Measurements from ENCODE around the gene FAM110D.

FAM110D gene

DNA sequence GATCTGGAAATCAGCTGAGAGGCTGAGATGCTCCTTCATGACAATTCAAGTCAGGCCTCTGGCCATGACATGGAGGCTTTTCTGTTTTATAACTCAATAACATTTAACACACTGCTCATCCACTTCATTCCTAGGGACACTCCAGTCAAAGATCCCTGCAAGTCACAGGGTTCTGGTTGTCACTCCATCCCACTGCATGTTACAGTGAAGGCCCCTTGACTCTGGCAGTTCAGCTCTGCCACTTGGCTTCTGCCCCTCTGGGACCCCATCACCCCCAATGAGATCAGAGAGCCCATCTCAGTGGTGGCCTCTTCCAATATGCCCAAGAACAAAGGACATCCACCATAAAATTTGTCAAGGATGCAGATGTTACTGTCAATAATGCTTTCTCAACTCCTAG is 10.0 kb upstream of the FAM110D start:
- Mint-ChIP-seq H3K4me3 (no peak overlapping the region), H3K36me3 (ENCODE audit: low read depth) (no peaks in the 10 kb centered on the region), H3K27ac (no peak overlapping the region), H3K9me3 (no peaks in the 10 kb centered on the region), H3K27me3 (ENCODE audit: low read depth) (peaks cover 49% of the 10 kb centered on the region), H3K4me1 (ENCODE audit: low read depth) (peaks cover 3% of the 10 kb centered on the region)

DNA sequence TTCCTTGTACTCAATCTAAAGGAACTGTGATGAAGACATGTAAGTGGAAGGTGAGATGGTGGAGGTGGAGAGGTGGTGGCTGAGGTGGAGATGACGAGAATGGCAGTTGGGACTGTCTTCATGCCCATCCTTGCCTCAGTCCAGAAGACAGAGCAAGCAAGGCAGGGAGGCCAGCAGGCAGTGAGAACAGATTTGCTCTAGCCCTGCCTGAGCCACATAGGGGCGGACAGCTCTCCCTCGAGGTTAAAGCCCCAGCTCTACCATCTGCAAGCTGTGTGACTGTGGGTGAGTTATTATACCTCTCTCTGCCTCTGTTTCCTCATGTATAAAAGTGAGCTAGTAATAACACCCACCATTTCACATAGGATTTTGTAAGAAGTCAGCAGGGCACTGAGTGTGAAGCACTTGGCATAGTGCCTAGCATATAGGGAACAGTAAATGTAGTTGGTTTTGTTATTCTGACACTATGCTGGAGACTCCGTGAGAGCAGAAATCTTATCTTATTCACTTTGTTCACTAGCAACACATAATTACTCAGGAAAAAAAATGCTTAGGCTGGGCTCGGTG is 4.8 kb upstream of the FAM110D start:
- peaks cover 75% of the 10 kb centered on the region for H3K27me3 Mint-ChIP-seq (ENCODE audit: low read depth)
- H3K36me3 Mint-ChIP-seq (ENCODE audit: low read depth): no peaks in the 10 kb centered on the region
- no peak overlapping the region for H3K27ac Mint-ChIP-seq
- no peak overlapping the region for H3K4me3 Mint-ChIP-seq
- peaks cover 2% of the 10 kb centered on the region for H3K4me1 Mint-ChIP-seq (ENCODE audit: low read depth)
- no peaks in the 10 kb centered on the region for H3K9me3 Mint-ChIP-seq

DNA sequence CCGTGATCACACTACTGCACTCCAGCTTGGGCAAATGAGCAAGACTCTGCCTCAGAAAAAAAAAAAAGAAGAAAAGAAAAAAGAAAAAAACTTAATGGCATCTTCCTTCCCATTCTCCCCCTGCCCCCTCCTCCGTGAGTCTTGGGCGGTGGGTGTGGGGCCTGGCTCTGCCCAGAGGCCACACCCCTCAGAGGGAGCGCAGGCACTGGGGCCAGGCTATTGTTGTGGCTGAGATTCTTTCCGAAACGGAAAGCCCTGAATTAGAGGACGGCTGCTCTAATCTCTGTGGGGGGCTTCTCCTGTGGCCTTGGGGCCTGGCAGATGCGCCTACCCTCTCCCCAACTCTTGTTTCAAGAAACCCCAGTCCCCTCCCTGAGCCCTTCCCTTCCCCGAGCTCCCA is 4.1 kb upstream of the FAM110D start:
- Mint-ChIP-seq H3K4me3 (no peak overlapping the region), H3K36me3 (ENCODE audit: low read depth) (no peaks in the 10 kb centered on the region), H3K27me3 (ENCODE audit: low read depth) (peaks cover 77% of the 10 kb centered on the region), H3K9me3 (no peaks in the 10 kb centered on the region), H3K4me1 (ENCODE audit: low read depth) (peaks cover 2% of the 10 kb centered on the region), H3K27ac (no peak overlapping the region)

DNA sequence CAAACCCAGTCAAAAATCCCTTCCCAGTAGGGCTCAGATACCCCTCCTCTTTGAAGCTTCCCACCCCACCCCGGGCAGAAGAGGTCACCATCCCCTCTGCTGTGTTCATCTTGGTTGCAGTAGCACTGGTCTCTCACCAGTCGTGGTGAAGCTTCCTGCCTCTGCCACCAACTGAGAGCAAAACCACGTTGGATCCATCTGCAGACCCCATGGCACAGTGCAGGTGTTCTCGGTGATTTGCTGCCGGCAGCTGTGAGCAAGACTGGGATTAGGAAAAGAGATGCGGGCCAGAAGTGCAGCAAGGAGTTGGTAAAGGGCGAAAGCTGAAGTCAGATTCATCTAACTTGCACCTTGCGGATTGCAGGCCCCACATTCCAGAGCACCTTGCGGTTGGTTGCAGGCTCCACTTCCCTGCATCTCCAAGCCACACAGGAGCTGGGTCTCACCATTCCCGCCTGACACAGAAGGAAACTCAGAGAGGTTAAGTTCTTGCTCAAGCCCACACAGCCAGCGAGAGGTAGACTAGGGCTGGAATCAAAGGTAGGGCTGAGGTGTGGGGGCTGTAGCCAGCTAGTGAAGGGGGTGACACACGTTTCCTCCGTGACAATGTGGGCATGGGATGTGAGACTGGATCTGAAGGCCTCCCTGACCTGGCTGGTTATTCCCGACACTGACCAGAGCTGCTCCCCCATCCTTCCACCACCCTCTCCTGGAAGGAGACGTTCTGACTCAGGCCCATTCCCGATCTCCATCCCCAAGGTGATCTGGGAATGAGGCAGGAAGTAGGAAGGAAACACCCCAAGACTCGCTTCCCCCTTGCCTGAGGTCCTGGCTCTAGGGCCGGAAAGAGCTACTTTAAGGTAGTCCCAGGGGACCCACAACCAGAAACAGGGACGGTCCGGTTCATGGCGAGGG is 3.3 kb upstream of the FAM110D start:
- no peak overlapping the region for H3K27ac Mint-ChIP-seq
- H3K4me3 Mint-ChIP-seq: no peak overlapping the region
- no peaks in the 10 kb centered on the region for H3K9me3 Mint-ChIP-seq
- H3K4me1 Mint-ChIP-seq (ENCODE audit: low read depth): peaks cover 2% of the 10 kb centered on the region
- peaks cover 80% of the 10 kb centered on the region for H3K27me3 Mint-ChIP-seq (ENCODE audit: low read depth)
- H3K36me3 Mint-ChIP-seq (ENCODE audit: low read depth): no peaks in the 10 kb centered on the region

DNA sequence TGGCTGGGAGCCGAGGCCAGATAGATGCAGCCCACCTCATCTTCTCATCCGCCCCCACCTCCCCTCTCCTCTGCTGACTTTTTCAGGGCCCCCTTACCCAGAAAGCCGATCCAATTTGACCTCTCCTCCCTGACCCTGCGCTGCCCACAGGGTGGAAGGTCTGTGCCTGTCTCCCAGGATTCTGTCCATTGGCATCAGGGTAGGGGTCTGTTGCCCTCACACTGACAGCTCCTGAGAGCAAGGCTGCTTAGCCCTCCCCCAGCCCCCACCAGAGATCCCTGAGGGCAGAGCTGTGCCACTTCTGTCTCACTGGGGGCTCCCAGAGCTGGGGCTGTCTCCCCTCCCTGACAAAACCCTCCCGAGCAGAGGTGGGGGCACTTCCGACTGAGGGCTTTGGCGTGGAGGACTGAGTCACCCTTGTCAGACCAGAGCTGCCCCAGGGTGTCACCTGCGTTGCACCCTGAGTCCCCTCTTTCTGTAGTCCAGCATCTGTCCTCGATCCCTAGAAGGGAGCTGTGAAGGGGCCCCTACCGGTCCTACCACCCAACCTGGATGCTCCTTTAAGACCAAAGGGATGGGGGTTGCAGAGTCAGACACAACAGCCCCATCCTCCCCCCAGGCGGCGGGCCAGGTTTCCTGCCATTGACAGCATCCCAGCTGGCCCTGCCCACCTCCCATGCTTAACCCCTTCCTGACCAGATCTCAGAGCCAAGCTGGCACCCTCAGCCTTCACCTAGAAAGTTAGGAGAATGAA is 2.4 kb upstream of the FAM110D start:
- H3K4me1 Mint-ChIP-seq (ENCODE audit: low read depth): peaks cover 3% of the 10 kb centered on the region
- no peak overlapping the region for H3K27ac Mint-ChIP-seq
- H3K4me3 Mint-ChIP-seq: no peak overlapping the region
- no peaks in the 10 kb centered on the region for H3K36me3 Mint-ChIP-seq (ENCODE audit: low read depth)
- H3K9me3 Mint-ChIP-seq: no peaks in the 10 kb centered on the region
- peaks cover 82% of the 10 kb centered on the region for H3K27me3 Mint-ChIP-seq (ENCODE audit: low read depth)

DNA sequence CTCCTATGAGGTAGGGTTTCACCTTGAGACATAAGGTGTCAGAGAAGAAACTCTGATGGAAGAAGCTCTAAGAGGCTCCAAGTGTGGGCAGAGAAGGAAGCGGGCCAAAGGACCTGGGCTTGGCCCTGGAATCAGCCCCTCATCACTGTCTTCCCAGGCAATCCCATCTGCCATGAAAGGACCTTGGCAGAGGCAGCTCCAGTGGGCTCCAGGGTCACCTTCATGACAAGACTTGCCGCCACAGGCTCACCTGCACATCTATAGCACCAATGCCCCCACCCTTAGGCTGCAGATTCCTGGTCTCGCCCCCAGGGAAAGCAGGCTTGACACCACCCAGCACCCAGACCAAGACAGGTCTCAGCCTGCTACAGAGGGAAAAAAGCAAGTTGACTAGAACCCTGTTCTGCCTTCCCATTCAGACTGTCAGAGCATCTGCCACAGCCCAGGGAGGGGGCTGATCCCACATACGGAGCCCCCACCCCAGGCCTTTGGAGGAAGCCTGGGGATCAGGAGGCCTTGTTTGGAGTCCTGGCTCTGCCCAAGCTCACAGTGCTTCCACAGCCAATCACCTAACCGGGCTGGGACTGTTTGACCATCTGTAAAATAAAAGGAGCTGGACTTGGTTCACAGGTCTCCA is 490 bp upstream of the FAM110D start:
- no peaks in the 10 kb centered on the region for H3K36me3 Mint-ChIP-seq (ENCODE audit: low read depth)
- H3K27ac Mint-ChIP-seq: no peak overlapping the region
- H3K4me3 Mint-ChIP-seq: no peak overlapping the region
- H3K27me3 Mint-ChIP-seq (ENCODE audit: low read depth): peaks cover 86% of the 10 kb centered on the region
- no peaks in the 10 kb centered on the region for H3K9me3 Mint-ChIP-seq
- H3K4me1 Mint-ChIP-seq (ENCODE audit: low read depth): peaks cover 5% of the 10 kb centered on the region

DNA sequence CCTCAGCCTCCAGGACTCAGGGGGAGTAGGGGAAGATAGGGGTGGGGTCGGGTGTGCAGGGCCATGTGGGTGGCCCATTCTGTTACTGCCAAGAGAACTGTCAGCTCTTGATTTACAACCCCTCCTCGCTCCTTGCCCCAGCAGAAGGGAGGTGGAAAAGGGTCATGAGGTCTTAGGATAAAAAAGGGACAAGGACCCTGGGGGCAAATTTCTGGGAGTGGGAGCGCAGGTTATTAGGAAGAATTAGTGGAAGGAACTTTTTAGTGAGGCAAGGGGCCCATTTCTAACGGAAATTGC is 812 bp downstream of the FAM110D start:
- Mint-ChIP-seq H3K27me3 (ENCODE audit: low read depth) (peaks cover 81% of the 10 kb centered on the region), H3K4me3 (no peak overlapping the region), H3K9me3 (no peaks in the 10 kb centered on the region), H3K27ac (no peak overlapping the region), H3K36me3 (ENCODE audit: low read depth) (no peaks in the 10 kb centered on the region), H3K4me1 (ENCODE audit: low read depth) (peaks cover 9% of the 10 kb centered on the region)

DNA sequence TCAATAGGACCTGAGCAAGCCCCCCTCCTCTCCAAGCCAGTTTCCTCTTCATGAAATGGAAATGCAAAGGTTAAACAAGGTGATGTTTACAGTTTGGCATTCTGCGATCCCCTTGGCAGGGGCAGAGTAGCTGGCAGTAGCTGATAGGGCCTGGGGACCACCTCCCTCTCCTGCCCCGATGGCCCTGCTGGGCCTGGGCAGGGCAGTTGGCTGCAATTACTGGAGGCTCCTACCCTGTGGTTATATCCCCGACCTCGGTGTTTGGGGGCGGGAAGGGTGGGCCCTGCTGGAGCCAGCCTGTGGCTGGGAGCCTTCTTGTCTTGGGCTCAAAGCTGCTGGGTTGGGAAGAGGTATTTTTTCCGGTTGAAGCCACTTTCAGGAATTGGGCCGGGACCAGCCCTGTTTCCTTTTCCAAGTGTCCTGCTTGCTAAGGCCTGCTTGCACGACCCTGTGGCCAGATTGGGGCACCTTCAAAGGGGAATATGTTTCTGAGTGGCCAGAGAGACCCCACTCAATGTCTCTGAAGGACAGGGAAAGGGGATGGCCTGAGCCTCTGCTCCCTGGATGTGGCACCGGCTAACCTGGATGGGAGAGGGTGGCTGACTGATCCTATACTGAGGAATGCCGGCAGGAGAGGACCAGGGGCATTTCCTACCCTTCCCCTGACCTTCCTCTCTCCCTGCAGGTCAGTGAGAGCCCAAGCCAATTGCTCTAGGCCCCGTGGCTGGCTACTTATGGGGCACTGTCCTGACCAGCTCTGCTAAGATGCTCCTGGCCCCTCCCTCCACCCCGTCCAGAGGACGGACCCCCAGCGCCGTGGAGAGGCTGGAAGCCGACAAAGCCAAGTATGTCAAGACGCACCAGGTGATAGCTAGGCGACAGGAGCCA is 1.9 kb downstream of the FAM110D start:
- Mint-ChIP-seq H3K36me3 (ENCODE audit: low read depth) (no peaks in the 10 kb centered on the region), H3K9me3 (no peaks in the 10 kb centered on the region), H3K4me3 (no peak overlapping the region), H3K27me3 (ENCODE audit: low read depth) (peaks cover 81% of the 10 kb centered on the region), H3K27ac (no peak overlapping the region), H3K4me1 (ENCODE audit: low read depth) (peaks cover 18% of the 10 kb centered on the region)

DNA sequence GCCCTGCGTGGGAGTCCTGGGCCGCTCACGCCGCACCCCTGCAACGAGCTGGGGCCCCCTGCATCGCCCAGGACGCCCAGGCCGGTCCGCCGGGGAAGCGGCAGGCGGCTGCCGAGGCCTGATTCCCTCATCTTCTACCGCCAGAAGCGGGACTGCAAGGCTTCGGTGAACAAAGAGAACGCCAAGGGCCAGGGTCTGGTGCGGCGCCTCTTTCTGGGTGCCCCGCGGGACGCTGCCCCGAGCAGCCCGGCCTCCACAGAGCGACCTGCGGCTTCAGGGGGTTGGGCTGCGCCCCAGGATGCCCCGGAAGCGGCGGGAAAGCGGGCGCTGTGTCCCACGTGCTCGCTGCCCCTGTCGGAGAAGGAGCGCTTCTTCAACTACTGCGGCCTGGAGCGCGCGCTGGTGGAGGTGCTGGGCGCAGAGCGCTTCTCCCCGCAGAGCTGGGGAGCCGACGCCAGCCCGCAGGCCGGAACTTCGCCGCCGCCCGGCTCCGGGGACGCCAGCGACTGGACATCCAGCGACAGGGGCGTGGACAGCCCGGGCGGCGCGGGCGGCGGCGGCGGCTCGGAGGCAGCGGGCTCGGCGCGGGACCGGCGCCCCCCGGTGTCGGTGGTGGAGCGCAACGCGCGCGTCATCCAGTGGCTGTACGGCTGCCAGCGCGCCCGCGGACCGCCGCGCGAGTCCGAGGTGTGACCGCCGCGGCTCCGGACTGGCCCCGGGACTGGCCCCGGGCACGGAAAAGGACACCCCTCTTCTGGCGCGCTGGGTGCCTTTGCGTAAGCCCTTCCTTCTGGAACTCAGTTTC is 2.7 kb downstream of the FAM110D start:
- H3K4me1 Mint-ChIP-seq (ENCODE audit: low read depth): peaks cover 21% of the 10 kb centered on the region
- no peak overlapping the region for H3K27ac Mint-ChIP-seq
- no peaks in the 10 kb centered on the region for H3K9me3 Mint-ChIP-seq
- no peaks in the 10 kb centered on the region for H3K36me3 Mint-ChIP-seq (ENCODE audit: low read depth)
- H3K27me3 Mint-ChIP-seq (ENCODE audit: low read depth): peaks cover 81% of the 10 kb centered on the region
- peak overlapping the region; percentile 44 for H3K4me3 Mint-ChIP-seq

DNA sequence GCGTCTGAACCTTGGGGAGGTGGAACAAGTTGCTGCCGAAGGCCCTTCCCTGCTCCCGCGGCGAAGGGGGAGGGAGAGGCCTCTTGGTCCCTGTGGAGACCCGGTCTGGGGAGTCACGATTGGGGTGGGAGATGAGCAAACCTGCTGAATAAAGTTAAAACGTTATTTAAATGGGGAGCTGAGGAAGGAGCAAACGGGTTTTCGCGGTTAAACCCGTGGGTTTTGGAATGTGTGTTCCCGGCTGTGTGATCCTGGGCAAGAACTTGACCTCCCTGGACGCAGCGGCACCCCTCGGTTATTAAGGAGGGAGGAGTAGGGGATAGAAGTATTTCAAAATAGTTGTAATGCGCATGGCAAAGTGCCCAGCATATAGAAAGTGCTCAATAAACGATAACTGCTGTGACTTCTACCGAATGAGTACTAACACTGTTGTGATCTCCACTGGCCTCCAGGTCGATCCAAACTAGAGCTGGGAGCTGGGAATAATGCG is 3.4 kb downstream of the FAM110D start:
- Mint-ChIP-seq H3K4me3 (peak overlapping the region; percentile 44), H3K4me1 (ENCODE audit: low read depth) (peaks cover 24% of the 10 kb centered on the region), H3K27me3 (ENCODE audit: low read depth) (peaks cover 81% of the 10 kb centered on the region), H3K9me3 (no peaks in the 10 kb centered on the region), H3K27ac (no peak overlapping the region), H3K36me3 (ENCODE audit: low read depth) (no peaks in the 10 kb centered on the region)

DNA sequence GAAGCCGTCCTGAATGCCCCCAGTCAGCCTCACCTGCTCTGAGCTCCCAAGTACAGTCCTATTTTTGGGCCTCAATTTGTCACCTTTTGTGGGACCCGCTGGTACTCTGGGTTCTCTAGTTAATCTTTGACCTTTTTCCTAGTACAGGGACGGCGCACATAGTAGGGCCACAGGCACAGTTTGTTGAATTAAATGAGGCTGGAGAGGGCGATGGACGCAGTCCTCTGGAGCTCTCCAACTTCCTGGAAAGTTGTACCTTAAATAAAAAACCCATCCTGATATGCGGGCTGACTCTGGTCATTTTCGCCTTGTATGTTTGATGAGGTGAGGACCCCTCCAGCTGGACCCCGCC is 4.8 kb downstream of the FAM110D start:
- H3K27ac Mint-ChIP-seq: no peak overlapping the region
- peaks cover 24% of the 10 kb centered on the region for H3K4me1 Mint-ChIP-seq (ENCODE audit: low read depth)
- no peaks in the 10 kb centered on the region for H3K9me3 Mint-ChIP-seq
- H3K27me3 Mint-ChIP-seq (ENCODE audit: low read depth): peaks cover 69% of the 10 kb centered on the region
- no peak overlapping the region for H3K4me3 Mint-ChIP-seq
- no peaks in the 10 kb centered on the region for H3K36me3 Mint-ChIP-seq (ENCODE audit: low read depth)

DNA sequence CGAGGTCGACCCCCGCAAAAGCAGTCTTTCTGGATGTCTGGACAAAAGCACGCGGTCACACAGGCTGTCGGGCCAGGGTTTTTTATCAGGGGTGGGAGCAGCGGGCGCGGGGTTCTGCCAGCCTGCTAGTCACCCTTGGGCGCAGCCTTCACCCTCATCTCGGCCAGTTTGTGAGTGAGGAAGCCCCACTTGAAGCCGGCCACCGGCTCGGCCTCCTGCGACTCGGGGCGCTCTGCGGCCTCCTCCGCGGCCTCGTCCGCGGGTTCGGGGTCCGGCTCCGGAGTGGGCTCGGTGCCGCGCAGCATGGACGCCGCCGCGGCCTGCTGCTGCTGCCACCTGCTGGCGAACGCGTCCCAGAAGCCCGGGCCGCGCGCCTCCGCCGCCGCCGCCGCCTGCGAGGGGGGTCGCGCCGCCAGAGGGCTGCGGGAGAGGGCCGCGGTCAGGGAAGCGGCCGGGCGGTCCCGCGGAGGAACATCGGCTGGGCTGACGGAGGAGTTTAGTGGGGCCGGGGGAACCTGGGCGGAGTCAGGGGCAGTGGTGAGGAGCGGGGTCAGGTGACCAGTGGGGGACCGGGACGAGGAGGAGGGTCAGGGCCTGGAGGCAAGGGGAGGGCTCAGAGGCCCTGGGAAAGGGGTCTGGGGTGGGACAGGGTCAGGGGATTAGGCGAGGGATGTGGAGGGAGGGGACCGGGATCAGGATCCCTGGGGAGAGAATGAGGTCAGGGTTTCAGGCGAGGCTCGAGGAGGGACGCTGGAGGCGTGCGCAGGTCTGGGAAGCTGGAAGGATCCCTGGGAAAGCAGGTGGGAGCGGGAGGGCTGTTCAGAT is 5.4 kb downstream of the FAM110D start:
- peak overlapping the region; percentile 57 for H3K4me3 Mint-ChIP-seq

More for the DNA sequence above, 5.4 kb downstream of the FAM110D start:
- H3K9me3 Mint-ChIP-seq: no peaks in the 10 kb centered on the region
- H3K4me1 Mint-ChIP-seq (ENCODE audit: low read depth): peaks cover 28% of the 10 kb centered on the region
- H3K36me3 Mint-ChIP-seq (ENCODE audit: low read depth): no peaks in the 10 kb centered on the region
- peaks cover 69% of the 10 kb centered on the region for H3K27me3 Mint-ChIP-seq (ENCODE audit: low read depth)
- no peak overlapping the region for H3K27ac Mint-ChIP-seq

Measured in T-helper 1 cell treated with Interleukin-12 subunit alpha and Interleukin-12 subunit beta and Interleukin-4 antibody, amounts not matched to agents 30 μg/mL and 1 μg/mL, for 36 hours (primary cell).